B cell (primary cell): ENCODE results near the gene GRK6.

Source experiments
- CTCF ChIP-seq: fragments of 200-600 bp; IDR thresholded peaks from one replicate; pipeline ENCODE4 v1.8.0; 2022; ENCODE audit warnings: antibody characterized with exemption, mild to moderate bottlenecking
- EZH2 ChIP-seq: IDR thresholded peaks from 2 replicates; pipeline ENCODE4 v1.6.1; 2012; ENCODE audit warnings: borderline replicate concordance, low read depth, mild to moderate bottlenecking, moderate library complexity, low read length; ENCODE audit not compliant: insufficient read depth, poor library complexity, severe bottlenecking

GRCh38 chr5:177382423-177383029 is 44.0 kb upstream of the GRK6 start:
- TF ChIP-seq CTCF (no peak), EZH2 (no peak)
